ENCODE data around the gene NDUFC2.
A peak's percentile ranks its signal among the peaks of the same experiment; 100 is the strongest.
"Not testable (repeated sequence)": the region's sequence is repeated elsewhere in the genome, so short reads cannot be mapped to it uniquely, and the experiment has no call there.

NDUFC2 gene

DNA sequence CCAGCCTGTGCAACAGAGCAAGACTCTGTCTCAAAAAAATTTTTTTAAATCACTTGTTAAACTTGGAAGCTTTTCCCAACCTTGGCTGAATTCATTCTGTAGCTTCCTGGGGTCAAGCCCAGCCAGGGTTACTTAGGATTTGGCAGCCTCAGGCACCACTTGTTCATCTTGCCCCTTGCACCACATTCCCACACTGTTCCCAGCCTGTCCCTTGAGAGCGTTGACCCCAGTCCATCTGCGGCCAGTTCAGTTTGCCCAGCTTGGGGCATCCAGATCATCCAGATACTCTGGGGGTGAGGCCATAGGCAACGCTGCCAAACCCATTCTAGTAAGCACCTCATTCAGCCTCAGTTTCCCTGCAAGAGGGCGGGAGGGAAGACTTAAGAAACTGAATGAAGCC lies 24.7 kb downstream of the NDUFC2 start:
- no peak for DNase-seq (ENCODE audit: low read depth in 3 of 3)

GRCh38 chr11:78050964-78051831 lies 28.5 kb downstream of the NDUFC2 start:
- DNase-seq (ENCODE audit: low read depth in 3 of 3), result no peak

DNA sequence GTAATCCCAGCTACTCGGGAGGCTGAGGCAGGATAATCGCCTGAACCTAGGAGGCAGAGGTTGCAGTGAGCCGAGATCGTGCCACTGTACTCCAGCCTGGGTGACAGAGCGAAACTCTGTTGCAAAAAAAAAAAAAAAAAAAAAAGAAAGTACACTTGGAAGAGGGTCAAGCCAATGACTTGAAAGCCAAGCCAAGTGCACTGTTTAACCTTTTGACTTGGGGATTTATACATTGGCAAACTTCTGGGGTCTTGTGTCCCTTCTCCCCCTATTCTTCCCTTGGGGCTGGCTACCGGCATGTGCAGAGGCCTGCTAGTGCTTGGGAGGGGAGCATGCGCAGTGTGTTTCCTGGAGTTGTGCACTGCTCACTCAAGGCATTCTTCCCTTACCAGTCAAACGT lies 30.3 kb downstream of the NDUFC2 start:
- DNase-seq (ENCODE audit: low read depth in 3 of 3), result no peak

DNA sequence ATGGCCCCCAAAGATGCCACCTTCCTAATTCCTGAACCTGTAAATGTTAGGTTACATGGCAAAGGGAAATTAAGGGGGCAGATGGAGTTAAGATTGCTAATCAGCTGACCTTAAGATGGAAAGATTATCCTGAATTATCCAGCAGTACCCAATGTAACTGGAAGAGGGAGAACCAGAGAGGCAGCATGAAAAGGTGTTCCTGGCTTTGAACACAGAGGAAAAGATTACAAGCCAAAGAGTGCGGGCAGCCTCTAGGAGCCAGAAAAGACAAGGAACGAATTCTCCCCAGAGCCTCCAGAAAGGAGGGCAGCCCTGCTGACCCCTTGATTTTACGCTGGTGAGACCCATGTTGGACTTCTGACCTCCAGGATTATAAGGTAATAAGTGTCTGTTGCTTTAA lies 31.1 kb downstream of the NDUFC2 start:
- DNase-seq (ENCODE audit: low read depth in 3 of 3), result no peak

DNA sequence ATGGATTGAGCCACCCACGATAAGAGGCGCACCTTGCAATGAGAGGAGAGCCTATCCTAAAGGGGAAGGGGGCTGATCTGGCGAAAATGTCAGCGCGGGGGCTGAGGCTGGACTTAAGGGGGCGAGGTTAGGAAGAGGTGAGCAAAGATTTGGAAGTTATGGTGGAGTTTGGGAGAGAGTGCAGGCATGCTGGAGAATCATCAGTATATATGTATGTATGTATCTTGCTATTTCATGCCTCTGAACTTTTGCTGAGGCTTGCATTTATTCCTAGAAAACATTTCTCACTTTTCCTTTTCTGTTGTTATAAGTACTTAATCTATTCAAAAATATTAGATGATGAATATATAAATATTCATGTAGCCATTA lies 33.2 kb downstream of the NDUFC2 start:
- no peak for DNase-seq (ENCODE audit: low read depth in 3 of 3)

DNA sequence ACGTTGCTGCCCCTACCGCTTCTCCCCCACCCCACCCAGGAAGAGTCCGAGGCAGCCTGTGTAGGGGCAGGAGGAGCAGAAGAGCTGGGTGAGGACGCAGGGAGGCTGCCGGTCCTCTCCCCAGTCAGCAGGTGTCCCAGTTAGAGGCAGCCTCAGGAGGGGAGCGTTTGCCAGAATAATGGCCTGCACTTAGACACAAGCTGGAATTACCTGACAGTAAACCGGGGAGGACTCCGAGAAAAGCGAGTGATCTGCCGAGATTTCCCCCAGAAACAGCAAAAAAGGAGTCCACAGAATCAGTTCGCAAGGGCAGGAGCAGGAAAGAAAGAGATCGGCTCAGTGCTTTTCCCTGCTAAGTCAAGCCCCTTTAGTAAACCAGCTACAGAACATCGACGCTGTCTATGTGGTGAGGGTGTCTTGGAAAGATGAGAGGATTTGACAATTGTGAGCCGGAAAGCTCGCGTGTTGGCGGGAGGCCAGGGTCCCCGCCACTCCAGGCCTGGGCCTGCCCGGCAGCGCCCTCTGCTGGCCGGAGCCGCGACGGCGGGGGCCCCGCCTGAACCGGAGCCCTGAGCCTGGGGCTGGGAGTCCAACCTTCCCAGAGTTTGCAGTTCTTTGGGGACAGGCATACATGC lies 33.7 kb downstream of the NDUFC2 start:
- peak; percentile 50 to 75 (median 63) for DNase-seq (ENCODE audit: low read depth in 3 of 3)

GRCh38 chr11:78044706-78045105 lies 35.0 kb downstream of the NDUFC2 start:
- no peak for DNase-seq (ENCODE audit: low read depth in 3 of 3)

DNA sequence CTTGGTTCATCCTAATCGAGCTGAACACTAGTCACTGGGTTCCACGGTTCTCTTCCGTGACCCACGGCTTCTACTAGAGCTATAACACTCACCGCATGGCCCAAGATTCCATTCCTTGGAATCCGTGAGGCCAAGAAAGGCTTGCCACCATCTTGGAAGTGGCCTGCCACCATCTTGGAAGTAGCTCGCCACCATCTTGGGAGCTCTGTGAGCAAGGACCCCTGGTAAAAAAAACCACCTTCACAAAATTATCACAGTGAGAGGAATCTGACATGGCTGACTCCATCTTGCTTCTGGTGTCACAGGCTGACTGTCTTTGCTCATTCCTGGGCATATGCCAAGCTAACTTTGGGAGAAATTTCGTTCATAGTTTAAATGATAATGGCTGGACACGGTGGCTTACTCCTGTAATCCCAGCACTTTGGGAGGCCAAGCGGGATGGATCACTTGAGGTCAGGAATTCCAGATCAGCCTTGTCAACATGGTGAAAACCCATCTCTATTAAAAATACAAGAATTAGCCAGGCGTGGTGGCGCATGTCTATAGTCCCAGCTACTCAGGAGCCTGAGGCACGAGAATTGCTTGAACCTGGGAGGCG lies 37.7 kb downstream of the NDUFC2 start:
- DNase-seq (ENCODE audit: low read depth in 3 of 3), result no peak

GRCh38 chr11:78041380-78041719 lies 38.3 kb downstream of the NDUFC2 start:
- not testable (repeated sequence) for DNase-seq (ENCODE audit: low read depth in 3 of 3)

DNA sequence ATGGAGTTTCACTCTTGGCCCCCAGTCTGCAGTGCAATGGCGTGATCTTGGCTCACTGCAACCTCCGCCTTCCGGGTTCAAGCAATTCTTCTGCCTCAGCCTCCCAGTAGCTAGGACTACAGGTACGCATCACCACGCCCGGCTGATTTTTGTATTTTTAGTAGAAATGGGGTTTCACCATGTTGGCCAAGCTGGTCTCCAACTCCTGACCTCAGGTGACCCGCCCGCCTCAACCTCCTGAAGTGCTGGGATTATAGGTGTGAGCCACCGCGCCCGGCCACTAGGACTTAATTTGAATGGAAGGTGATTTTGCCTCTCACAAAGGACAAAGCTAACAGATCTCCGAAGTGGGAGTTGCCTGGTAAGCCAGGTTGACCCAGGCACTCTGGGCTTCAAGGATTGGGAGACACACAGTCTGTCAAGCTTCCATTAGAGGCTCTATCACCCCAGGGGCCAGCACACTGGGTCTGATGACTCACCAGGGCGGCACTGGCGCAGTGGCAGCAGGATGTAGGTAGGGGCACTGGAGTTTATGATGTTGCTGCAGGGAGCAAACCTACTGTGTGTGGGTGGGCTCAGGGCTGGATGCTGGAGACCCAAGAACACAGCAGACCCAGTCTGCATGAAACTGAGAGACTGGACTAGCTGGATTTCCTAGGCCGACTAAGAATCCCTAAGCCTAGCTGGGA lies 38.8 kb downstream of the NDUFC2 start:
- DNase-seq (ENCODE audit: low read depth in 3 of 3), result no peak

DNA sequence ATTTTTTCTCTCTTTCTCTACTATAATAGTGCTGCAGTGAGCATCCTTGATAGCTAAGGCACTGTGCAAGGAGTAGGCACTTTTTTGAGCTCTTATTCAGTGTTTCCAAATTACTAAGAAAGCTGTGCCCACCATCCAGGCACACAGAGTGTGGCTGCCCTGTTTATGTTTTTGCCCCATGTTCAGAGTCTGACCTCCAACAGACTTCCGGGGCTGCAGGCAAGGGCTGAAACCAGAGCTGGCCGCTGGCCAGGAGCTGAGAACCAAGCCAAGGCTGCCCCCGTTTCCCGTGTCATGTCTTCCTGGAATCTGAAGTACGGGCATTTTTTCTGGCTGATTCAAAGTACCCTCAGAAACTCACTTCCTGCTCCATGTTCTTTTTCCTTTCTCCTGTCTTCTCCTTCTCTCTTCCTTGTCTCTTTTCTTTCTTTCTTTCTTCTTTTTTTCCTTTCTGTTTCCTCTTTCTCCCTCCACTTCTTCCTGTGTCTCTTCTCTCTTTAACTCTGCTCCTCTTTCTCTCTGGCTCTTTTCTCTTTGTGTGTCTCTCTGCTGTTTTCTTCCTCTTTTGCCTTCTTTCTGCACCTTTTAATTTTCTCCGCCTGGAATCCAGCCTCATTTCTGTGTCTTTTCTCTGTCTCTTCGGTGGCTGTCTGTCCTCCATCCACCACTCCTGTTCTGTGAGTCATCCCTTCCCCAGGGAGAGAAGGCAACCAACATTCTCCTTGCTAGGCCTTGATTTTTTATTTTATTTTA lies 39.6 kb downstream of the NDUFC2 start:
- peak in 1 of 3 experiments; percentile 21 for DNase-seq (ENCODE audit: low read depth in 3 of 3)

- DNase-seq (ENCODE audit: low read depth in 3 of 3), result no peak
Measured at GRCh38 chr11:78039391-78039918, 40.2 kb downstream of the NDUFC2 start.

- DNase-seq (ENCODE audit: low read depth in 3 of 3), result no peak
Measured at GRCh38 chr11:78038697-78039313, 40.9 kb downstream of the NDUFC2 start.

GRCh38 chr11:78037825-78038620 lies 41.6 kb downstream of the NDUFC2 start:
- no peak for DNase-seq (ENCODE audit: low read depth in 3 of 3)

DNA sequence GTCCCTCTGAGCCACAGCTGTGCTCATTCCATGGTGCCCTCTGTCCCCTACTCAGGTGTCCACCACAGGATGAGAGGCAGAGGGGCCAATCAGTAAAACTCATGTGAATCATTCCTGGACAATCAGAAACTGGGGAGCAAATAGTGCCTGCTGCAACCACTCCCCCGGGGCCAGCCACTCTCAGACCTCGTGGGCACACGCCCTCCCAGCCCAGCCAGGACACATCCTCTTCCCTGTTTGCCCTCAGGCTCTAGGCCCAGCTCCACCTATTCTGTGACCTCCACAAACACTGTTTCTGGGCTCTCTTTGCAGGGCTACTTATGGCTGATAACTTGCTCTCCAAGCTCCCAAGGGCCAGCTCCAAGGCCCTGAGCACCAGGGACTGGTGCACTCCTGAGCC lies 42.6 kb downstream of the NDUFC2 start:
- DNase-seq (ENCODE audit: low read depth in 3 of 3), result no peak

GRCh38 chr11:78036313-78036712 lies 43.3 kb downstream of the NDUFC2 start:
- no peak for DNase-seq (ENCODE audit: low read depth in 3 of 3)

- DNase-seq (ENCODE audit: low read depth in 3 of 3), result no peak
Measured at GRCh38 chr11:78034623-78035022, 45.0 kb downstream of the NDUFC2 start.

GRCh38 chr11:78033040-78033439 lies 46.6 kb downstream of the NDUFC2 start:
- DNase-seq (ENCODE audit: low read depth in 3 of 3), result no peak

- no peak for DNase-seq (ENCODE audit: low read depth in 3 of 3)
Measured at GRCh38 chr11:78032090-78032489, 47.6 kb downstream of the NDUFC2 start.

- DNase-seq (ENCODE audit: low read depth in 3 of 3), result no peak
Measured at GRCh38 chr11:78031629-78032028, 48.0 kb downstream of the NDUFC2 start.

Measured in stimulated activated CD4-positive, alpha-beta T cell treated with anti-CD3 and anti-CD28 coated beads, TNF-alpha, amount 100 ng/mL, for 24 hours (primary cell).